AG10803 (cell line): ENCODE measurements around the gene NPPA.

ENCODE experiments used
- DNase-seq: peaks from one replicate; pipeline ENCODE4 v3.0.0; 2010; ENCODE audit warnings: low read depth
- H3K4me3 ChIP-seq: 2 replicates; pipeline ENCODE4 v1.5.1; 2011; ENCODE audit warnings: mild to moderate bottlenecking, low read length, control low read depth
- CTCF ChIP-seq: conservative IDR thresholded peaks from 2 replicates; pipeline ENCODE4 v1.5.1; 2011; ENCODE audit warnings: mild to moderate bottlenecking, low read length, control low read depth, inconsistent platforms

NPPA gene

GRCh38 chr1:11842154-11843041, 5.2 kb downstream of the NPPA start:
- DNase-seq = no peak
- no peak for TF ChIP-seq CTCF
- no peak overlapping the region for H3K4me3 ChIP-seq

DNA sequence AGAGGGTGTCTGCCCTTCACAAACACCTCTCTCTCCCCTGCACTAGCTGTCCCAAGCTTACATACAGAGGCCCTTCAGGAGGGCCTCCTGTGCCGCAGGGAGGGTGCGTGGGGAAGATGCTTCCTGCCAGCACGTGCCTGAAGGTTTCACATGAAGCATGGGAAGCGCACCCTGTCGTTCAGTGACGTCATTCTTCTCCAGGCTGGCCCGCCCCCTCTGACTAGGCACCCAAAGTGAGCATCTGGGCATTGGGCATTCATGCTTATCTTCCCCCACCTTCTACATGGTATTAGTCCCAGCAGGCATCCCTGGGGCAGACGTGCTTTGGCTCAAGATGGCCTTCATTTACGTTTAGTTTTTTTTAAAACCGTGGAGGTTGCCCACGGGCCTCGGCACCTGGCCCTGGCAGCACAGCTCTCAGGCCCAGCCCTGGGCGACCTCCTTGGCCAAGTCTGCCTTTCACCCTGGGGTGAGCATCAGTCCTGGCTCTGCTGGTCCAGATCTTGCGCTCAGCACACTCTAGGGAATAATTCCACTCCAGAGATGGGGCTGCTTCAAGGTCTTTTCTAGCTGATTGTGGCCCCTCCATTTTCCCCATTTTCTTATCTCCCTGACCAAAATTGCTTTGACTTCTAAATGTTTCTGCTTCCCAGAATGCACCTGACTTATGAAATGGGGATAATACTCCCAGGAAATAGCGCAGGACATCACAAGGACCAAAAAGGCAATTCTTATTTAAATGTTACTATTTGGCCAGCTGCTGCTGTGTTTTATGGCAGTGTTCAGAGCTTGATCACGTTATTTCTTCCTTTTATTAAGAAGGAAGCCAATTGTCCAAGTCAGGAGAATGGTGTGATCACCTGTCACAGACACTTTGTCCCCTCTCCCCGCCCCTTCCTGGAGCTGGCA, 6.1 kb downstream of the NPPA start:
- no peak for DNase-seq
- TF ChIP-seq CTCF = no peak
- H3K4me3 ChIP-seq = no peak overlapping the region

DNA sequence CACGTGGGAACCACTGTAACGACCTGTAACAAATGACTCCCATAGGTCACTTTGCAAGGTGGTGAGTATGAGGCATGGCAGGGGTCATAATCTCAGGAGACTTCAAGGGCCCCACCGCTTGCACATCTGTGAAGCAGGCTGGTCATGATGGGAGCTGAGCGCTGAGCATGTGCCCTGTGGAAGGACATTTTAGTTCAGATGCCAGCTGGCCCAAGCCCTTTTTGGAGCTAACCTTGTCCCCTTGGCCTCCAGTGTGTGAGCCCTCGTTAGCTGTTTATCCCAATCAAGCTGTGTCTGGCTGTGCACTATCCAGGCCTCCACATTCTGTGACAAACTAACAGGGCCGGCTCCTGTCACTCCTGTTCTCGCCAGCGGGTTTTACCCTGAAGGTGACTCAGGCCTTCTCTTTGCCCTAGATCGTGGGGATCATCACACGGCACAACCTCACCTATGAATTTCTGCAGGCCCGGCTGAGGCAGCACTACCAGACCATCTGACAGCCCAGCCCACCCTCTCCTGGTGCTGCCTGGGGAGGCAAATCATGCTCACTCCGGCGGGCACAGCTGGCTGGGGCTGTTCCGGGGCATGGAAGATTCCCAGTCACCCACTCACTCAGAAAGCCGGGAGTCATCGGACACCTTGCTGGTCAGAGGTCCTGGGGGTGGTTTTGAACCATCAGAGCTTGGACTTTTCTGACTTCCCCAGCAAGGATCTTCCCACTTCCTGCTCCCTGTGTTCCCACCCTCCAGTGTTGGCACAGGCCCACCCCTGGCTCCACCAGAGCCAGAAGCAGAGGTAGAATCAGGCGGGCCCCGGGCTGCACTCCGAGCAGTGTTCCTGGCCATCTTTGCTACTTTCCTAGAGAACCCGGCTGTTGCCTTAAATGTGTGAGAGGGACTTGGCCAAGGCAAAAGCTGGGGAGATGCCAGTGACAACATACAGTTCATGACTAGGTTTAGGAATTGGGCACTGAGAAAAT, 7.6 kb downstream of the NPPA start:
- TF ChIP-seq CTCF = no peak
- H3K4me3 ChIP-seq = no peak overlapping the region
- DNase-seq = no peak

- peak; percentile 99 for TF ChIP-seq CTCF
- H3K4me3 ChIP-seq = no peak overlapping the region
- DNase-seq = peak; percentile 54
These were observed 9.0 kb downstream of the NPPA start for GRCh38 chr1:11838349-11839272.

GRCh38 chr1:11837767-11838348, 9.7 kb downstream of the NPPA start:
- TF ChIP-seq CTCF = no peak
- no peak for DNase-seq
- no peak overlapping the region for H3K4me3 ChIP-seq
